Mesothelial cell of epicardium (in vitro differentiated cells): ENCODE measurements around the gene ARHGAP19. TPM values are rescaled to one million over a fixed set of nuclear protein-coding genes. Genes with fewer than 3 reads are reported as not detected.

Experiments used
- DNase-seq, 2 experiments: peaks; one replicate each; pipeline ENCODE4 v3.0.0; 2021; ENCODE audit warnings: low spot score in 2 of 2; ENCODE audit not compliant: unreplicated experiment in 2 of 2
- H3K27ac Mint-ChIP-seq: 2 replicates; pipeline ENCODE4 v1.8.0; 2021; ENCODE audit warnings: mixed read lengths
- H3K27me3 Mint-ChIP-seq: 2 replicates; pipeline ENCODE4 v1.8.0; 2021; ENCODE audit warnings: low read depth, mixed read lengths
- H3K36me3 Mint-ChIP-seq: 2 replicates; pipeline ENCODE4 v1.8.0; 2021; ENCODE audit warnings: mixed read lengths
- H3K4me1 Mint-ChIP-seq: 2 replicates; pipeline ENCODE4 v1.8.0; 2021; ENCODE audit warnings: mixed read lengths
- H3K4me3 Mint-ChIP-seq: 2 replicates; pipeline ENCODE4 v1.8.0; 2021; ENCODE audit warnings: mild to moderate bottlenecking, moderate library complexity, mixed read lengths
- H3K9me3 Mint-ChIP-seq: 2 replicates; pipeline ENCODE4 v1.8.0; 2021; ENCODE audit warnings: mixed read lengths
- CTCF ChIP-seq: fragments of 200-600 bp; sonication (generic); IDR thresholded peaks from one replicate; pipeline ENCODE4 v1.5.0; 2021; ENCODE audit warnings: antibody characterized with exemption; ENCODE audit not compliant: unreplicated experiment
- total RNA-seq: library from RNA; stranded (reverse); gene quantifications from 3 replicates; pipeline ENCODE4 v1.2.1, GENCODE V29; 2021

Gene ARHGAP19
- total RNA-seq, 1 donor from 2014 or later = 22.6 TPM

- Mint-ChIP-seq H3K9me3 (no peaks in the 10 kb centered on the region), H3K27me3 (peaks cover 34% of the 10 kb centered on the region), H3K27ac (no peak overlapping the region), H3K4me3 (no peak overlapping the region), H3K4me1 (peaks cover 20% of the 10 kb centered on the region), H3K36me3 (peaks cover 8% of the 10 kb centered on the region)
- TF ChIP-seq CTCF = no peak
- DNase-seq = no peak
Observed at GRCh38 chr10:97325754-97326153, 33.3 kb upstream of the ARHGAP19 start.

- DNase-seq = no peak
- Mint-ChIP-seq H3K4me1 (peaks cover 20% of the 10 kb centered on the region), H3K9me3 (no peaks in the 10 kb centered on the region), H3K27me3 (peaks cover 45% of the 10 kb centered on the region), H3K4me3 (no peak overlapping the region), H3K36me3 (no peaks in the 10 kb centered on the region), H3K27ac (no peak overlapping the region)
- no peak for TF ChIP-seq CTCF
Observed at GRCh38 chr10:97323501-97323900, 31.1 kb upstream of the ARHGAP19 start.

- Mint-ChIP-seq H3K36me3 (no peaks in the 10 kb centered on the region), H3K4me3 (peak overlapping the region; percentile 68), H3K27ac (no peak overlapping the region), H3K4me1 (peaks cover 19% of the 10 kb centered on the region), H3K27me3 (peaks cover 54% of the 10 kb centered on the region), H3K9me3 (no peaks in the 10 kb centered on the region)
- DNase-seq = no peak
- no peak for TF ChIP-seq CTCF
Observed at GRCh38 chr10:97321804-97322190, 29.4 kb upstream of the ARHGAP19 start.

DNA sequence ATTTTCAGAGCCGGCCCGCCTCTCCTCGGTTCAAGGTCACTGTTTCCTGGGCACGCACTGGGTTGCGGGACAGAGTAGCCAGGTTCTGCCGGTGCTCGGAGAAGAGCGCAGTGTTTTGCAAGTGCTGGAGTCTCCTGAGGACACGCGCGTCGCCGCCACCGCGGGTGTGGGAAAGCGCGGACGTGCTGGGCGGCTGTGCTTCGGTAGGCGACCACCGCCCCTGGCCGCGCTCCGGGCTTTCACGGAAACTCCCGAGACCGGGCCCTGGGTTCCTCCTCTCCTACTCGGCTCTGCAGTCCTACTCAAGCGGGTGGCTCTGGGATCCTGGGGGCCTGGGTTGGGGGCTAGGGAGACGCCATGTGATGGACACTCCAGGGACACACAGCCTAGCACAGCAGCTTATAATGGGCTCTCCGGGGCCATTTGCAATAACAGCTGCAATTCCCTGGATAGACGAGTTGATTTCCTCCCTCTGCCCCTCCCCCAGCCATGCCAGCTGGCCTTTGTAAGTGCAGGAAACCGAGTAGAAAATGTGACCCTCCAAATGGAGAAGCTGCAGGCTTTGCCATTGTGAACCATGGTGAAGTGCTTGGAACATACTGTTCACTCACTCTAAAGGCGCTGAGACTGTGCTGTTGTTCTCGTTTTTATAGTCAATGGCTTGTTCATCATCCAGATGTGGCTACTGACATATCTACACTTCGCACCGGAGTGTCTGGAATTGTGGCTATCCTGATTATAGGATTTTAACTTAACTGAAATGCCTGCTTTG, 28.8 kb upstream of the ARHGAP19 start:
- Mint-ChIP-seq H3K27ac (no peak overlapping the region), H3K27me3 (peaks cover 54% of the 10 kb centered on the region), H3K9me3 (no peaks in the 10 kb centered on the region), H3K4me3 (peak overlapping the region; percentile 68), H3K36me3 (no peaks in the 10 kb centered on the region), H3K4me1 (peaks cover 19% of the 10 kb centered on the region)
- no peak for TF ChIP-seq CTCF
- DNase-seq = no peak

GRCh38 chr10:97320480-97321031, 28.1 kb upstream of the ARHGAP19 start:
- Mint-ChIP-seq H3K9me3 (no peaks in the 10 kb centered on the region), H3K27ac (no peak overlapping the region), H3K36me3 (no peaks in the 10 kb centered on the region), H3K4me3 (peak overlapping the region; percentile 68), H3K27me3 (peaks cover 49% of the 10 kb centered on the region), H3K4me1 (peaks cover 19% of the 10 kb centered on the region)
- no peak for DNase-seq
- no peak for TF ChIP-seq CTCF
